SK-N-SH treated with all-trans-retinoic acid at 6 μM for 48 hours (cell line): ENCODE data around the gene SEMA5B.

Experiments used
- ATAC-seq: fragments of 200-7000 bp; cut with Tn5 transposase; 3 replicates; pipeline ENCODE4 v1.9.1; 2020; ENCODE audit warnings: mild to moderate bottlenecking, moderate library complexity
- ARNTL ChIP-seq: fragments of 450-650 bp; formaldehyde crosslinking; IDR thresholded peaks from 2 replicates; pipeline ENCODE4 v1.5.0; 2020; ENCODE audit warnings: low read depth, mild to moderate bottlenecking, moderate library complexity, borderline replicate concordance
- BACH2 ChIP-seq: fragments of 250-450 bp; sonication (Bioruptor Pico); IDR thresholded peaks from 2 replicates; pipeline ENCODE4 v1.9.0; 2021; ENCODE audit warnings: mild to moderate bottlenecking, borderline replicate concordance
- CSDC2 ChIP-seq: fragments of 250-450 bp; sonication (Bioruptor Pico); IDR thresholded peaks from 2 replicates; pipeline ENCODE4 v1.5.0; 2020; ENCODE audit warnings: mild to moderate bottlenecking, moderate library complexity
- CSRNP3 ChIP-seq: fragments of 250-450 bp; sonication (Bioruptor Pico); IDR thresholded peaks from 2 replicates; pipeline ENCODE4 v1.5.1; 2021; ENCODE audit warnings: mild to moderate bottlenecking, moderate library complexity
- ESRRG ChIP-seq: fragments of 250-450 bp; sonication (Bioruptor Pico); IDR thresholded peaks from 2 replicates; pipeline ENCODE4 v1.6.1; 2021; ENCODE audit warnings: mild to moderate bottlenecking
- GLIS3 ChIP-seq: fragments of 250-450 bp; sonication (Bioruptor Pico); IDR thresholded peaks from 2 replicates; pipeline ENCODE4 v1.5.0; 2020; ENCODE audit warnings: mild to moderate bottlenecking, moderate library complexity
- PATZ1 ChIP-seq: fragments of 250-450 bp; sonication (Bioruptor Pico); IDR thresholded peaks from 2 replicates; pipeline ENCODE4 v1.8.0; 2020; ENCODE audit warnings: mild to moderate bottlenecking, moderate library complexity, borderline replicate concordance
- POU6F1 ChIP-seq: fragments of 250-450 bp; sonication (Bioruptor Pico); IDR thresholded peaks from 2 replicates; pipeline ENCODE4 v1.8.0; 2021; ENCODE audit warnings: low read depth, mild to moderate bottlenecking, moderate library complexity, borderline replicate concordance
- PPARA ChIP-seq: fragments of 250-450 bp; sonication (Bioruptor Pico); IDR thresholded peaks from 2 replicates; pipeline ENCODE4 v1.5.0; 2020; ENCODE audit warnings: mild to moderate bottlenecking, borderline replicate concordance
- RARB ChIP-seq: fragments of 250-450 bp; sonication (Bioruptor Pico); IDR thresholded peaks from 2 replicates; pipeline ENCODE4 v1.8.0; 2021; ENCODE audit warnings: mild to moderate bottlenecking, moderate library complexity
- TCF4 ChIP-seq: fragments of 250-450 bp; sonication (Bioruptor Pico); IDR thresholded peaks from 2 replicates; pipeline ENCODE4 v1.8.0; 2021; ENCODE audit warnings: mild to moderate bottlenecking, moderate library complexity, borderline replicate concordance
- TOX ChIP-seq: fragments of 250-450 bp; sonication (Bioruptor Pico); IDR thresholded peaks from 2 replicates; pipeline ENCODE4 v1.8.0; 2021; ENCODE audit warnings: mild to moderate bottlenecking, moderate library complexity, borderline replicate concordance
- TSHZ2 ChIP-seq: fragments of 250-450 bp; sonication (Bioruptor Pico); IDR thresholded peaks from 2 replicates; pipeline ENCODE4 v1.5.0; 2020; ENCODE audit warnings: mild to moderate bottlenecking, moderate library complexity
- ZC3H10 ChIP-seq: fragments of 250-450 bp; sonication (Bioruptor Pico); IDR thresholded peaks from 2 replicates; pipeline ENCODE4 v1.5.1; 2021; ENCODE audit warnings: mild to moderate bottlenecking, moderate library complexity
- ZFP30 ChIP-seq: fragments of 450-650 bp; formaldehyde crosslinking; IDR thresholded peaks from 2 replicates; pipeline ENCODE4 v1.5.0; 2022; ENCODE audit warnings: mild to moderate bottlenecking, moderate library complexity
- ZNF565 ChIP-seq: fragments of 450-650 bp; formaldehyde crosslinking; conservative IDR thresholded peaks from 2 replicates; pipeline ENCODE4 v1.5.0; 2020; ENCODE audit warnings: low read depth, mild to moderate bottlenecking, moderate library complexity
- ZNF70 ChIP-seq: fragments of 450-650 bp; formaldehyde crosslinking; IDR thresholded peaks from 2 replicates; pipeline ENCODE4 v1.5.0; 2020; ENCODE audit warnings: mild to moderate bottlenecking, moderate library complexity
- ZNF8 ChIP-seq: fragments of 450-650 bp; formaldehyde crosslinking; IDR thresholded peaks from 2 replicates; pipeline ENCODE4 v1.5.0; 2020; ENCODE audit warnings: mild to moderate bottlenecking, moderate library complexity

The SEMA5B gene

GRCh38 chr3:123055352-123055751 is 27.8 kb upstream of the SEMA5B start (continued):
- TF ChIP-seq PATZ1 (no peak), BACH2 (CRISPR knock-in tag) (no peak)

GRCh38 chr3:123054931-123055330 is 27.4 kb upstream of the SEMA5B start:
- no peak for ATAC-seq
- TF ChIP-seq POU6F1 (CRISPR knock-in tag) (no peak), ARNTL (CRISPR knock-in tag) (no peak), ZC3H10 (CRISPR knock-in tag) (no peak), PPARA (CRISPR knock-in tag) (no peak), ZNF70 (CRISPR knock-in tag) (no peak), ESRRG (no peak), TSHZ2 (CRISPR knock-in tag) (no peak), GLIS3 (CRISPR knock-in tag) (no peak), CSDC2 (CRISPR knock-in tag) (no peak), ZFP30 (no peak), PATZ1 (no peak)

- no peak for TF ChIP-seq ZNF565
- TF ChIP-seq ARNTL (CRISPR knock-in tag) = no peak
- no peak for TF ChIP-seq TCF4
- TF ChIP-seq CSDC2 (CRISPR knock-in tag) = no peak
- no peak for TF ChIP-seq TSHZ2 (CRISPR knock-in tag)
- TF ChIP-seq BACH2 (CRISPR knock-in tag) = no peak
- TF ChIP-seq TOX (CRISPR knock-in tag) = no peak
- no peak for TF ChIP-seq POU6F1 (CRISPR knock-in tag)
- no peak for TF ChIP-seq RARB
- TF ChIP-seq ZNF70 (CRISPR knock-in tag) = no peak
- TF ChIP-seq ZNF8 (CRISPR knock-in tag) = no peak
- no peak for TF ChIP-seq CSRNP3 (CRISPR knock-in tag)
- TF ChIP-seq, all 23 proteins: peak for 0
- no peak for ATAC-seq
Observed at GRCh38 chr3:123054109-123054778, 26.7 kb upstream of the SEMA5B start.
